IMR-90 (cell line): ENCODE data around the gene KANK3. TPM values are rescaled to one million over a fixed set of nuclear protein-coding genes. Genes with fewer than 3 reads are reported as not detected.

Source experiments
- ATAC-seq: fragments of 200-7000 bp; cut with Tn5 transposase; 2 replicates; pipeline ENCODE4 v1.9.1; 2020; ENCODE audit warnings: low read depth, mild to moderate bottlenecking, moderate library complexity
- BruUV-seq: library from RNA; stranded (reverse); fragments of 400-500 nt; replicated peaks from 2 replicates; lab custom pipeline; 2021; lab: Mats Ljungman, UMichigan
- CTCF ChIA-PET: fragments of 300-600 bp; formaldehyde crosslinking; extraction: SDS; loops from one replicate; lab custom pipeline; 2021; ENCODE audit warnings: antibody characterized with exemption; lab: Yijun Ruan, JAX
- POLR2A ChIA-PET: fragments of 300-600 bp; sonication (Branson Sonifier 250); formaldehyde crosslinking; loops from one replicate; lab custom pipeline; 2022; ENCODE audit warnings: antibody characterized with exemption; ENCODE audit not compliant: unreplicated experiment; lab: Charles Lee
- DNase-seq: peaks from one replicate; pipeline ENCODE4 v3.0.0; 2013
- H2AFZ ChIP-seq: replicated peaks from 2 replicates; pipeline ENCODE3; 2013; ENCODE audit warnings: low read length, mild to moderate bottlenecking; ENCODE audit not compliant: poor library complexity
- H2AK5ac ChIP-seq: 2 replicates; pipeline ENCODE4 v1.6.1; 2013; ENCODE audit warnings: low read depth, low read length, inconsistent platforms
- H2AK9ac ChIP-seq: replicated peaks from 2 replicates; pipeline ENCODE3; 2013; ENCODE audit warnings: mild to moderate bottlenecking, low read depth, low read length, moderate library complexity; ENCODE audit not compliant: poor library complexity
- H2BK120ac ChIP-seq: 2 replicates; pipeline ENCODE4 v1.6.1; 2013; ENCODE audit warnings: low read depth, low read length, inconsistent platforms
- H2BK15ac ChIP-seq: 3 replicates; pipeline ENCODE4 v1.6.1; 2013; ENCODE audit warnings: low read depth, low read length, inconsistent platforms
- H2BK20ac ChIP-seq: 2 replicates; pipeline ENCODE4 v1.6.1; 2013; ENCODE audit warnings: low read depth, mild to moderate bottlenecking, inconsistent platforms, low read length, moderate library complexity
- H2BK5ac ChIP-seq: 2 replicates; pipeline ENCODE4 v1.6.1; 2013; ENCODE audit warnings: mild to moderate bottlenecking, low read depth, low read length, inconsistent platforms; ENCODE audit not compliant: poor library complexity, severe bottlenecking
- H3K14ac ChIP-seq: replicated peaks from 2 replicates; pipeline ENCODE4 v1.6.1; 2013; ENCODE audit warnings: low read depth, low read length, inconsistent platforms
- H3K18ac ChIP-seq: 2 replicates; pipeline ENCODE4 v1.6.1; 2013; ENCODE audit warnings: low read depth, low read length, control low read depth
- H3K23ac ChIP-seq: 2 replicates; pipeline ENCODE4 v1.6.1; 2013; ENCODE audit warnings: low read depth, low read length, inconsistent platforms
- H3K27ac ChIP-seq: 2 replicates; pipeline ENCODE4 v1.5.1; 2013; ENCODE audit warnings: mild to moderate bottlenecking, control low read depth, low read length; ENCODE audit not compliant: insufficient read depth
- H3K27me3 ChIP-seq: 2 replicates; pipeline ENCODE4 v1.6.1; 2013; ENCODE audit warnings: low read length; ENCODE audit not compliant: control insufficient read depth, insufficient read depth
- H3K36me3 ChIP-seq: 2 replicates; pipeline ENCODE4 v1.6.1; 2013; ENCODE audit warnings: low read length, mixed read lengths; ENCODE audit not compliant: control insufficient read depth, insufficient read depth
- H3K4ac ChIP-seq: 2 replicates; pipeline ENCODE4 v1.6.1; 2013; ENCODE audit warnings: low read depth, low read length, inconsistent platforms
- H3K4me1 ChIP-seq: 2 replicates; pipeline ENCODE4 v1.6.1; 2013; ENCODE audit warnings: low read length, mixed read lengths; ENCODE audit not compliant: control insufficient read depth, insufficient read depth
- H3K4me2 ChIP-seq: 2 replicates; pipeline ENCODE4 v1.6.1; 2013; ENCODE audit warnings: low read depth, mild to moderate bottlenecking, control low read depth, low read length, moderate library complexity
- H3K4me3 ChIP-seq: 2 replicates; pipeline ENCODE4 v1.5.1; 2013; ENCODE audit warnings: low read depth, mild to moderate bottlenecking, control low read depth, low read length, moderate library complexity; ENCODE audit not compliant: insufficient read depth
- H3K56ac ChIP-seq: 2 replicates; pipeline ENCODE4 v1.6.1; 2013; ENCODE audit warnings: low read length, inconsistent platforms; ENCODE audit not compliant: insufficient read depth; ENCODE audit errors: extremely low read depth
- H3K79me1 ChIP-seq, 2 experiments: 2 replicates each; pipeline ENCODE4 v1.6.1; 2013; ENCODE audit warnings: low read length in 2 of 2, inconsistent platforms in 1 of 2, low read depth in 1 of 2
- H3K9ac ChIP-seq: 2 replicates; pipeline ENCODE4 v1.6.1; 2013; ENCODE audit warnings: low read depth, low read length, control low read depth
- H3K9me1 ChIP-seq: 2 replicates; pipeline ENCODE4 v1.6.1; 2013; ENCODE audit warnings: low read length, inconsistent platforms; ENCODE audit not compliant: insufficient read depth
- H3K9me3 ChIP-seq: 2 replicates; pipeline ENCODE4 v1.6.1; 2013; ENCODE audit warnings: low read length; ENCODE audit not compliant: control insufficient read depth, insufficient read depth
- H4K20me1 ChIP-seq: 2 replicates; pipeline ENCODE4 v1.6.1; 2013; ENCODE audit warnings: low read length, inconsistent platforms; ENCODE audit not compliant: insufficient read depth
- H4K5ac ChIP-seq: 2 replicates; pipeline ENCODE4 v1.6.1; 2013; ENCODE audit warnings: mild to moderate bottlenecking, low read depth, low read length, control low read depth
- H4K8ac ChIP-seq, 2 experiments: 2 replicates each; pipeline ENCODE4 v1.6.1; 2013; ENCODE audit warnings: low read depth in 2 of 2, low read length in 2 of 2, control low read depth in 1 of 2, inconsistent platforms in 1 of 2
- H4K91ac ChIP-seq: 2 replicates; pipeline ENCODE4 v1.6.1; 2013; ENCODE audit warnings: low read depth, low read length, inconsistent platforms; ENCODE audit not compliant: insufficient read depth
- BHLHE40 ChIP-seq: fragments of 150-350 bp; IDR thresholded peaks from 2 replicates; pipeline ENCODE4 v1.6.1; 2016; ENCODE audit warnings: mild to moderate bottlenecking, low read depth, low read length
- CEBPB ChIP-seq: IDR thresholded peaks from 2 replicates; pipeline ENCODE4 v1.6.1; 2012; ENCODE audit warnings: low read depth, low read length, improper control_type of control experiment
- CHD1 ChIP-seq: IDR thresholded peaks from 2 replicates; pipeline ENCODE4 v1.6.1; 2012; ENCODE audit warnings: low read depth, low read length, improper control_type of control experiment
- CTCF ChIP-seq: conservative IDR thresholded peaks from 2 replicates; pipeline ENCODE4 v1.5.1; 2012; ENCODE audit warnings: mild to moderate bottlenecking, low read depth, low read length, improper control_type of control experiment
- ELK1 ChIP-seq: fragments of 150-350 bp; IDR thresholded peaks from 2 replicates; pipeline ENCODE4 v1.6.1; 2016; ENCODE audit warnings: low read depth, mild to moderate bottlenecking, low read length, moderate library complexity, borderline replicate concordance
- FOS ChIP-seq: fragments of 150-350 bp; IDR thresholded peaks from 2 replicates; pipeline ENCODE4 v1.6.1; 2016; ENCODE audit warnings: low read depth, low read length
- MAFK ChIP-seq: IDR thresholded peaks from 2 replicates; pipeline ENCODE4 v1.6.1; 2012; ENCODE audit warnings: low read depth, low read length, improper control_type of control experiment
- MAZ ChIP-seq: IDR thresholded peaks from 2 replicates; pipeline ENCODE4 v1.6.1; 2012; ENCODE audit warnings: low read depth, mild to moderate bottlenecking, low read length, improper control_type of control experiment, moderate library complexity, borderline replicate concordance
- MXI1 ChIP-seq: IDR thresholded peaks from 2 replicates; pipeline ENCODE4 v1.6.1; 2012; ENCODE audit warnings: low read depth, mild to moderate bottlenecking, low read length, moderate library complexity, borderline replicate concordance
- NFE2L2 ChIP-seq: fragments of 150-350 bp; IDR thresholded peaks from 2 replicates; pipeline ENCODE4 v1.6.1; 2016; ENCODE audit warnings: low read depth, mild to moderate bottlenecking, low read length
- POLR2A ChIP-seq: IDR thresholded peaks from 2 replicates; pipeline ENCODE4 v1.6.1; 2012; ENCODE audit warnings: mild to moderate bottlenecking, low read depth, low read length
- RAD21 ChIP-seq: IDR thresholded peaks from 2 replicates; pipeline ENCODE4 v1.6.1; 2012; ENCODE audit warnings: low read length, improper control_type of control experiment
- RFX5 ChIP-seq: IDR thresholded peaks from 2 replicates; pipeline ENCODE4 v1.8.0; 2012; ENCODE audit warnings: low read depth, mild to moderate bottlenecking, low read length, moderate library complexity
- SMC3 ChIP-seq: fragments of 150-350 bp; IDR thresholded peaks from 2 replicates; pipeline ENCODE4 v1.6.1; 2016; ENCODE audit warnings: low read depth, mild to moderate bottlenecking, antibody characterized with exemption, low read length, moderate library complexity
- USF2 ChIP-seq: fragments of 150-350 bp; IDR thresholded peaks from 2 replicates; pipeline ENCODE4 v1.6.1; 2017; ENCODE audit warnings: mild to moderate bottlenecking, antibody characterized with exemption, low read length, low read depth
- WGBS, 2 experiments: methylation state at CpG; one replicate each; pipeline versions ENCODE4 v1.1.5 to v1.1.7; 2013; ENCODE audit warnings: missing lambda C conversion rate in 2 of 2; ENCODE audit not compliant: insufficient read length in 1 of 2; ENCODE audit errors: extremely low coverage in 2 of 2; 5-methylcytosine and 5-hydroxymethylcytosine counted together
- dilution Hi-C: fragments of 300-500 bp; cut with HindIII; formaldehyde crosslinking; loops from one replicate; pipeline ENCODE4 v1.14.3; 2018; ENCODE audit warnings: low sequenced_read_pairs; ENCODE audit not compliant: unreplicated experiment
- in situ Hi-C: fragments of 300-500 bp; cut with MboI; formaldehyde crosslinking; loops from 3 replicates; pipeline ENCODE4 v1.14.3; 2019; ENCODE audit warnings: low sequenced_read_pairs, inconsistent platforms, mixed read lengths
- intact Hi-C: fragments of 100-400 bp; cut with micrococcal nuclease; formaldehyde crosslinking; loops from 2 replicates; pipeline ENCODE4 v1.10.0; 2022
- polyA plus RNA-seq, 3 experiments: library from polyadenylated mRNA; depleted of rRNA; stranded (reverse); fragments of >200 nt; gene quantifications; 2 replicates each; pipeline ENCODE4 v1.2.3, GENCODE V29; 2012; ENCODE audit warnings: low replicate concordance in 1 of 3
- total RNA-seq: library from RNA; depleted of rRNA; stranded (reverse); fragments of >200 nt; gene quantifications from 2 replicates; pipeline ENCODE4 v1.2.3, GENCODE V29; 2012

Gene KANK3
- total and polyA plus RNA-seq, 2 of the 4 experiments (the other 2 are of a cell fraction) = 0.07 TPM; not detected in 1

GRCh38 chr19:8340341-8341096, 2.5 kb downstream of the KANK3 start:
- POLR2A ChIA-PET = no interaction called here
- no peak overlapping the region for H3K9ac ChIP-seq
- H2BK15ac ChIP-seq = no peak overlapping the region
- no peak overlapping the region for H2AK5ac ChIP-seq
- no peaks in the 10 kb centered on the region for H3K9me3 ChIP-seq
- no peak overlapping the region for H3K23ac ChIP-seq
- no peak overlapping the region for H4K5ac ChIP-seq
- peaks cover 4% of the 10 kb centered on the region; the same call in 1 of the 2 replicates for H3K4me1 ChIP-seq
- H3K36me3 ChIP-seq = no peaks in the 10 kb centered on the region
- dilution Hi-C loops = no loop called here
- H3K56ac ChIP-seq = no peak overlapping the region
- 8% methylated on average over 10 of the region's 15 CpGs; no CpG with 5 or more reads in 1 of the 2 experiments for WGBS, 2 experiments
- no peak overlapping the region for H3K27ac ChIP-seq
- H2BK5ac ChIP-seq = no peak overlapping the region
- no peak overlapping the region for H3K14ac ChIP-seq
- peak; percentile 15 for ATAC-seq
- no peak overlapping the region for H2AK9ac ChIP-seq
- in situ Hi-C loops = loop anchor here (5.0 kb wide), 1 partner anchor 232 kb away; no protein-coding TSS in a partner anchor
- BruUV-seq = no TSS peak
- no peak for DNase-seq
- no peaks in the 10 kb centered on the region for H3K79me1 ChIP-seq
- H4K20me1 ChIP-seq = no peaks in the 10 kb centered on the region
- CTCF ChIA-PET = interaction anchor here (0.6 kb wide), 2 partner anchors 13 to 73 kb away, joined by 3 to 7 read pairs; no protein-coding TSS in a partner anchor
- no peak overlapping the region for H3K18ac ChIP-seq
- no peak overlapping the region for H3K4me2 ChIP-seq
- peaks cover 26% of the 10 kb centered on the region for H3K27me3 ChIP-seq
- H4K91ac ChIP-seq = no peak overlapping the region
- no peak overlapping the region for H2BK120ac ChIP-seq
- H2AFZ ChIP-seq = peak overlapping the region; percentile 81
- H3K4me3 ChIP-seq = no peak overlapping the region
- intact Hi-C loops = no loop called here
- H3K9me1 ChIP-seq = no peaks in the 10 kb centered on the region
- H2BK20ac ChIP-seq = no peak overlapping the region
- no peak overlapping the region for H4K8ac ChIP-seq
- no peak overlapping the region for H3K4ac ChIP-seq
- no peak for TF ChIP-seq MXI1
- TF ChIP-seq CTCF = 0 out of 2 replicates have a peak, but pooled peaks have one; percentile 13
- TF ChIP-seq POLR2A = no peak
- TF ChIP-seq RAD21 = no peak
- no peak for TF ChIP-seq MAFK
- TF ChIP-seq MAZ = no peak
- no peak for TF ChIP-seq USF2
- TF ChIP-seq RFX5 = no peak
- TF ChIP-seq CHD1 = no peak
- no peak for TF ChIP-seq SMC3
- no peak for TF ChIP-seq NFE2L2
- TF ChIP-seq CEBPB = 0 out of 2 replicates have a peak, but pooled peaks have one; percentile 26
- TF ChIP-seq BHLHE40 = no peak
- no peak for TF ChIP-seq FOS
- no peak for TF ChIP-seq ELK1
